ENCODE results near the gene OR1F1.

GRCh38 chr16:3144321-3144983, 43.6 kb upstream of the OR1F1 start:
- TF ChIP-seq CTCF (IDR thresholded peaks at IDR 0.05) (no peak), EZH2 (IDR thresholded peaks at IDR 0.05) (no peak), EZH2phosphoT487 (IDR thresholded peaks at IDR 0.05) (no peak)
